Measurements from ENCODE around the gene RCC1. TPM values are rescaled to one million over a fixed set of nuclear protein-coding genes. Genes with fewer than 3 reads are reported as not detected.
"Not testable (repeated sequence)": the region's sequence is repeated elsewhere in the genome, so short reads cannot be mapped to it uniquely, and the experiment has no call there.

The RCC1 gene
- total RNA-seq, 1 donor from 2014 or later = 23.8 TPM

- no peak for DNase-seq (ENCODE audit: extremely low spot score in 2 of 2)
- H3K9me3 ChIP-seq = no peaks in the 10 kb centered on the region
- H3K27ac ChIP-seq = no peak overlapping the region
- TF ChIP-seq POLR2AphosphoS5 (IDR thresholded peaks at IDR 0.05; ENCODE audit: insufficient read depth in 1 of 2, low read depth in 1 of 2) (no peak), POLR2A (IDR thresholded peaks at IDR 0.05) (no peak), CTCF (IDR thresholded peaks at IDR 0.05) (no peak)
- peak overlapping the region in 1 of 2 donors; percentile 1 for H3K4me3 ChIP-seq
- H3K36me3 ChIP-seq = peaks cover 0 to 80% of the 10 kb centered on the region in 2 donors
- H3K4me1 ChIP-seq = peaks cover 60% of the 10 kb centered on the region
- intact Hi-C loops (cut with DNase I) = loop anchor here (5.0 to 10.0 kb wide), 2 partner anchors 364 to 676 kb away; no protein-coding TSS in a partner anchor
- H3K27me3 ChIP-seq = no peaks in the 10 kb centered on the region
Observed at GRCh38 chr1:28510970-28511440, 5.2 kb downstream of the RCC1 start.

GRCh38 chr1:28512058-28512611 lies 6.3 kb downstream of the RCC1 start:
- H3K27me3 ChIP-seq = no peaks in the 10 kb centered on the region
- H3K36me3 ChIP-seq = peaks cover 0 to 80% of the 10 kb centered on the region in 2 donors
- H3K27ac ChIP-seq = no peak overlapping the region
- DNase-seq (ENCODE audit: extremely low spot score in 2 of 2) = no peak
- H3K9me3 ChIP-seq = no peaks in the 10 kb centered on the region
- intact Hi-C loops (cut with DNase I) = loop anchor here (5.0 to 10.0 kb wide), 2 partner anchors 363 to 675 kb away; no protein-coding TSS in a partner anchor
- peaks cover 60% of the 10 kb centered on the region for H3K4me1 ChIP-seq
- H3K4me3 ChIP-seq = no peak overlapping the region
- TF ChIP-seq POLR2AphosphoS5 (IDR thresholded peaks at IDR 0.05; ENCODE audit: insufficient read depth in 1 of 2, low read depth in 1 of 2) = no peak
- no peak for TF ChIP-seq POLR2A (IDR thresholded peaks at IDR 0.05)
- no peak for TF ChIP-seq CTCF (IDR thresholded peaks at IDR 0.05)

DNA sequence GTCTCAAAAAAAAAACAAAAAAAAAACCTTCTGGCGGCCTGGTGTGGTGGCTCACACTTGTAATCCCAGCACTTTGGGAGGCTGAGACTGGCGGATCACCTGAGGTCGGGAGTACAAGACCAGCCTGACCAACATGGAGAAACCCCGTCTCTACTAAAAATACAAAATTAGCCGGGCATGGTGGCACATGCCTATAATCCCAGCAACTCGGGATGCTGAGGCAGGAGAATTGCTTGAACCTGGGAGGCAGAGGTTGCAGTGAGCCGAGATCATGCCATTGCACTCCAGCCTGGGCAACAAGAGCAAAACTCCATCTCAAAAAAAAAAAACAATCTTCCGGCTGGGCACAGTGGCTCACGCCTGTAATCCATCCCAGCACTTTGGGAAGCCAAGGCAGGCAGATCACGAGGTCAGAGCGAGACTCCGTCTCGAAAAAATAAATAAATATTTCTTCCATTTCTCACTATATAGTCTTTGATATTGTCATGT lies 8.6 kb downstream of the RCC1 start:
- Histone ChIP-seq H3K4me1 (peaks cover 55% of the 10 kb centered on the region), H3K36me3 (peaks cover 0 to 62% of the 10 kb centered on the region in 2 donors)
- DNase-seq (ENCODE audit: extremely low spot score in 2 of 2); H3K27me3 ChIP-seq; H3K9me3 ChIP-seq; H3K27ac ChIP-seq; H3K4me3 ChIP-seq: not testable (repeated sequence)
- intact Hi-C loops (cut with DNase I) = loop anchor here (5.0 to 10.0 kb wide), 2 partner anchors 360 to 673 kb away; no protein-coding TSS in a partner anchor

- intact Hi-C loops (cut with DNase I) = loop anchor here (5.0 to 10.0 kb wide), 2 partner anchors 86 to 358 kb away; no protein-coding TSS in a partner anchor
- TF ChIP-seq POLR2AphosphoS5 (IDR thresholded peaks at IDR 0.05; ENCODE audit: insufficient read depth in 1 of 2, low read depth in 1 of 2) (no peak), POLR2A (IDR thresholded peaks at IDR 0.05) (no peak), CTCF (IDR thresholded peaks at IDR 0.05) (no peak)
- no peak overlapping the region for H3K27ac ChIP-seq
- H3K4me1 ChIP-seq = peaks cover 37% of the 10 kb centered on the region
- H3K4me3 ChIP-seq = no peak overlapping the region
- peaks cover 0 to 42% of the 10 kb centered on the region in 2 donors for H3K36me3 ChIP-seq
- no peaks in the 10 kb centered on the region for H3K9me3 ChIP-seq
- no peaks in the 10 kb centered on the region for H3K27me3 ChIP-seq
- no peak for DNase-seq (ENCODE audit: extremely low spot score in 2 of 2)
Observed at GRCh38 chr1:28516518-28516956, 10.7 kb downstream of the RCC1 start.

DNA sequence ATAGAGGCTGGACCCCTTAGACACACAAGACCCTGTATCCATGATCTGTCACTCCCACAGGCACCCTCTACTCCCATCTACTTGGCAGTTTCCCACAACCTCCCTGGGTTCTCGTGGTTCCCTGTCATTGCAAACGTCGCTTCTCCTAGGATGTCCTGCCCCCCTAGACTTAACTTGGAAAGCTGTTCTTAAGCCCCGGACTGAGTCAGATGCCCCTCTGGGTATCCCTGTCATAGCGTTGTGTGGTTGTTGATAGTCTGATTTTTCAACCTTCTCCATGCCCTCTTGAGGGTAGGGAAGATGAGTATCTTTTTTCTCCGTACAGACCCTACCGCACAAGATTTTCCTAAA lies 11.8 kb downstream of the RCC1 start:
- DNase-seq (ENCODE audit: extremely low spot score in 2 of 2) = no peak
- peak overlapping the region; percentile 51 to 81 for H3K4me3 ChIP-seq
- intact Hi-C loops (cut with DNase I) = loop anchor here (5.0 to 10.0 kb wide), 2 partner anchors 85 to 357 kb away; no protein-coding TSS in a partner anchor
- no peaks in the 10 kb centered on the region for H3K9me3 ChIP-seq
- TF ChIP-seq POLR2A (IDR thresholded peaks at IDR 0.05) (no peak), CTCF (IDR thresholded peaks at IDR 0.05) (no peak), POLR2AphosphoS5 (IDR thresholded peaks at IDR 0.05; ENCODE audit: insufficient read depth in 1 of 2, low read depth in 1 of 2) (no peak)
- peaks cover 0 to 31% of the 10 kb centered on the region in 2 donors for H3K36me3 ChIP-seq
- H3K27me3 ChIP-seq = no peaks in the 10 kb centered on the region
- H3K27ac ChIP-seq = peak overlapping the region; percentile 75
- peaks cover 27% of the 10 kb centered on the region for H3K4me1 ChIP-seq

Data from vagina (tissue), 2 donors.